DMS 273 treated with DMSO at 0.1 percent for 48 hours (cell line): ENCODE data around the gene DOCK4.

Experiments used
- DNase-seq: peaks from one replicate; lab custom pipeline; 2025; lab: John Stamatoyannopoulos, UW

Gene DOCK4

GRCh38 chr7:111858331-111858730 lies 347.9 kb downstream of the DOCK4 start:
- DNase-seq: no peak

- DNase-seq: peak; percentile 60
Measured at GRCh38 chr7:111855842-111856227, 350.4 kb downstream of the DOCK4 start.

- peak; percentile 55 for DNase-seq
Measured at GRCh38 chr7:111855161-111855841, 350.9 kb downstream of the DOCK4 start.

- DNase-seq: no peak
Measured at GRCh38 chr7:111853201-111853990, 352.8 kb downstream of the DOCK4 start.

- no peak for DNase-seq
Measured at GRCh38 chr7:111852081-111852480, 354.1 kb downstream of the DOCK4 start.

GRCh38 chr7:111846898-111847297 lies 359.3 kb downstream of the DOCK4 start:
- DNase-seq: no peak

GRCh38 chr7:111845853-111846252 lies 360.3 kb downstream of the DOCK4 start:
- no peak for DNase-seq

GRCh38 chr7:111844904-111845671 lies 361.1 kb downstream of the DOCK4 start:
- DNase-seq: no peak

GRCh38 chr7:111842491-111842890 lies 363.7 kb downstream of the DOCK4 start:
- no peak for DNase-seq

GRCh38 chr7:111841596-111842205 lies 364.5 kb downstream of the DOCK4 start:
- DNase-seq: no peak

- DNase-seq: no peak
Measured at GRCh38 chr7:111840528-111840927, 365.7 kb downstream of the DOCK4 start.

GRCh38 chr7:111839261-111839660 lies 366.9 kb downstream of the DOCK4 start:
- DNase-seq: no peak

- DNase-seq: no peak
Measured at GRCh38 chr7:111836592-111836991, 369.6 kb downstream of the DOCK4 start.

GRCh38 chr7:111835066-111835465 lies 371.1 kb downstream of the DOCK4 start:
- DNase-seq: peak; percentile 75

- no peak for DNase-seq
Measured at GRCh38 chr7:111834367-111834766, 371.8 kb downstream of the DOCK4 start.

- DNase-seq: no peak
Measured at GRCh38 chr7:111833466-111833865, 372.7 kb downstream of the DOCK4 start.

- no peak for DNase-seq
Measured at GRCh38 chr7:111832174-111832573, 374.0 kb downstream of the DOCK4 start.

- DNase-seq: no peak
Measured at GRCh38 chr7:111829221-111829620, 377.0 kb downstream of the DOCK4 start.

GRCh38 chr7:111827863-111828504 lies 378.2 kb downstream of the DOCK4 start:
- no peak for DNase-seq

GRCh38 chr7:111825046-111825445 lies 381.2 kb downstream of the DOCK4 start:
- no peak for DNase-seq

- no peak for DNase-seq
Measured at GRCh38 chr7:111823826-111824225, 382.4 kb downstream of the DOCK4 start.

GRCh38 chr7:111821046-111821445 lies 385.2 kb downstream of the DOCK4 start:
- no peak for DNase-seq
